ENCODE data around the gene CLSTN2.

CLSTN2 gene

DNA sequence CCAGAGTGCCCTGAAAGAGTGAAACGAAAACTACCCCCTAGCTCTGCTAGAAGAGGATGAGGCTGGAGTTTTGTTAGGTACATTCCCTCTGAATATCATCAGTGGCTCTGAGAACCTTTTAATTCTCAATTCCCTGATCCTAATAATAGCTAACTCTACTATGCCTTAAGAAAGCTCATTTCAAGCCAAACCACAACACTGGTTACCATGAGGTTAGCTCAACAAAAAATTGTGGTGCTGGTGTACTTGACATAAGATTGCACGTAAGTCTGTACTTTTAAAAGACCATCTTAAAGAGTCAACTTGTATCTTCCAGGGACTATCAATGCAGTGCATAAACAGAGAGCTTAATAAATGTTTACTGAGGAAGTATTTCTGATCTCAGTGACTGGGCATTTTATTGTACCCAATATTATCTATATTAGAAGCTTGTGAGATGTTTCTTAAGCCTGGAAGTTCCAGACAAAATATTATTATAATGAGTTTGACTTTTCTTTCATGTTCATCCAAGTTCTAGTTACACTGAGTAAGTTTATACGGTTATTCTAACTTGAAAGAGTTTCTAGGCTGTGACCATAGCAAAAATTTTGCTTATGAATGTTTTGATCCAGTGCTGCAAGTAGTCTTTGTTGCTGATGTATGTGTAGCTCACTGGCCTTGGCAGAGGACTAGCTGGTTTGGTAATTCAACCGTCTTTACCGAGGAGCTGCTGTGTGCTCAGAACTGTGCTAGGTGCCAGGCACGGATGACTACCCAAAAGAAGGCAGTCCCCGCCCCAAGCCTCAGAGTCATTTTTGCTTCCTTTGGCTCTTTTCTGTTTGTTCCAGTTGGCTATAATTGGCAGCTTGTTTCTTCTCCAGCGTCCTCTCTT, 408.5 kb downstream of the CLSTN2 start:
- Histone ChIP-seq H3K4me3 (no peak overlapping the region), H3K9me3 (no peaks in the 10 kb centered on the region), H3K36me3 (no peaks in the 10 kb centered on the region), H3K27me3 (no peaks in the 10 kb centered on the region), H3K27ac (no peak overlapping the region), H3K4me1 (no peaks in the 10 kb centered on the region)
- TF ChIP-seq, protein P1, sequence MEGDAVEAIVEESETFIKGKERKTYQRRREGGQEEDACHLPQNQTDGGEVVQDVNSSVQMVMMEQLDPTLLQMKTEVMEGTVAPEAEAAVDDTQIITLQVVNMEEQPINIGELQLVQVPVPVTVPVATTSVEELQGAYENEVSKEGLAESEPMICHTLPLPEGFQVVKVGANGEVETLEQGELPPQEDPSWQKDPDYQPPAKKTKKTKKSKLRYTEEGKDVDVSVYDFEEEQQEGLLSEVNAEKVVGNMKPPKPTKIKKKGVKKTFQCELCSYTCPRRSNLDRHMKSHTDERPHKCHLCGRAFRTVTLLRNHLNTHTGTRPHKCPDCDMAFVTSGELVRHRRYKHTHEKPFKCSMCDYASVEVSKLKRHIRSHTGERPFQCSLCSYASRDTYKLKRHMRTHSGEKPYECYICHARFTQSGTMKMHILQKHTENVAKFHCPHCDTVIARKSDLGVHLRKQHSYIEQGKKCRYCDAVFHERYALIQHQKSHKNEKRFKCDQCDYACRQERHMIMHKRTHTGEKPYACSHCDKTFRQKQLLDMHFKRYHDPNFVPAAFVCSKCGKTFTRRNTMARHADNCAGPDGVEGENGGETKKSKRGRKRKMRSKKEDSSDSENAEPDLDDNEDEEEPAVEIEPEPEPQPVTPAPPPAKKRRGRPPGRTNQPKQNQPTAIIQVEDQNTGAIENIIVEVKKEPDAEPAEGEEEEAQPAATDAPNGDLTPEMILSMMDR (IDR thresholded peaks at IDR 0.05), result no peak
- no peak for DNase-seq
- intact Hi-C loops (cut with DNase I; ENCODE audit: low total_unique reads), result no loop called here

DNA sequence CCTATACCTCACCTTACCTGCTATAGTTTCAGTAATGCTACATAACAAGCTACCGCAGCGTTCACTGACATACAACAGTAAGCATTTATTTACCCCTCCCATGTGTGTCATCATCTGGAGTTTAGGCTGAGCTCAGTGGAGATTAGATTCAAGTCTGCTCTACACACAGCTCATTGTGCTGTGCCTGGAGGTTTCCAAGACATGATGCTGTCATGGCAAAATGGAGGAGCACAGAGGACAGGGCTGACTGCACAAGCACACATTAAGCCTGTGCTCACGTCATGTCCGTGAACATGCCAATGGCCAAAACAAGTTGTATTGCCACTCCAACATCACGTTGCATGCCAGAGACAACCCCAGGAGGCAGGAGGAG, 409.1 kb downstream of the CLSTN2 start:
- Histone ChIP-seq H3K4me1 (no peaks in the 10 kb centered on the region), H3K36me3 (no peaks in the 10 kb centered on the region), H3K27me3 (no peaks in the 10 kb centered on the region), H3K9me3 (no peaks in the 10 kb centered on the region), H3K4me3 (no peak overlapping the region), H3K27ac (no peak overlapping the region)
- no peak for DNase-seq
- TF ChIP-seq, protein P1 (IDR thresholded peaks at IDR 0.05), result no peak
- intact Hi-C loops (cut with DNase I; ENCODE audit: low total_unique reads), result no loop called here

DNA sequence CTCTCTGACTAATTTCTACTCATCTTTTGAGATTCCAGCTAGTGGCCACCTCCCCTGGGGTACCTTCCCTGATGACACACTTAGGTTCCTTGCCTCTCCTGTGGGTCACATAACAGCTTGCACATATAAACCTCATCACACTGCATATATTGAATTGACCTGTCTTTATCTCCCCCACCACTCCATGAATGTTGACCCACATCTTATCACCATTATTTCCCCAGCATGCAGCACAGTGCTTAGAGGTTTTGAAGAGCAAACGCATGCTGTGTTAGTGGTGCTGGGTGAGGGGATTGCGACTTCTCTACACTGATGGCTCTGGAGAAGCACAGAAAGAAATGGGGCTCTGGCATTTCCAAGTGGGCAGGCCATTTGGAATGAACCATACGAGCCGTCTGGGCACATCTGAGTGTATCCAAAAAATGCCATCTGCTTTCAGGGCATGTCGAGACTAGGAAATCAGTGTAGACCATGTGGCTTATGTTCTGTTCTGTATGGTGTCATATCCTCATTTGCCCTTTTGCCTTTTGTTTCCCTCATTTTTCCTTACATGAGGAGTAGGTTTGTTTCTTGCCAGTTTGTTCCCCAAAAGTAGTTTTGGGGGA, 409.7 kb downstream of the CLSTN2 start:
- no peaks in the 10 kb centered on the region for H3K36me3 ChIP-seq
- H3K9me3 ChIP-seq, result no peaks in the 10 kb centered on the region
- no peak overlapping the region for H3K27ac ChIP-seq
- H3K27me3 ChIP-seq, result no peaks in the 10 kb centered on the region
- TF ChIP-seq, protein P1 (IDR thresholded peaks at IDR 0.05), result no peak
- H3K4me3 ChIP-seq, result no peak overlapping the region
- no peaks in the 10 kb centered on the region for H3K4me1 ChIP-seq
- DNase-seq, result no peak
- intact Hi-C loops (cut with DNase I; ENCODE audit: low total_unique reads), result no loop called here

DNA sequence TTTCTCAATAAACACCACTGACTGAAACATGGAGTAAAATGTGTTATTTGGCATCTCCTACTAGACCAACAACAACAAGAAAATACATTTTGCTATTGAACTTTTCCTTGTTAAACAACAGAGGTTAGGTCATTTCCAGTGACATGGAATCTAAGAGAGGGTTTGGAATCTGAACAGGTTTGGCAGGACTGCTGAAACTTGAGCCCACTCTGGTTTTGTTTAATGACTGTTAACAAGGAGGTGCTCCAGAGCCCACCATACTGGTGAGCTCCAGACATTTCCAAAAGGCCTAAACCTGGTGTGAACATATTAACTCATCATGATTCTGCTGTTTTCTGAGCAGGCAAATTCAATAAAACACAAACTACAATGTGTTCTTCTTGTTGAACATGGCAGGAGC, 412.2 kb downstream of the CLSTN2 start:
- no peak overlapping the region for H3K27ac ChIP-seq
- H3K36me3 ChIP-seq, result no peaks in the 10 kb centered on the region
- intact Hi-C loops (cut with DNase I; ENCODE audit: low total_unique reads), result no loop called here
- no peak for DNase-seq
- H3K4me3 ChIP-seq, result no peak overlapping the region
- H3K27me3 ChIP-seq, result no peaks in the 10 kb centered on the region
- TF ChIP-seq, protein P1 (IDR thresholded peaks at IDR 0.05), result no peak
- no peaks in the 10 kb centered on the region for H3K9me3 ChIP-seq
- no peaks in the 10 kb centered on the region for H3K4me1 ChIP-seq

DNA sequence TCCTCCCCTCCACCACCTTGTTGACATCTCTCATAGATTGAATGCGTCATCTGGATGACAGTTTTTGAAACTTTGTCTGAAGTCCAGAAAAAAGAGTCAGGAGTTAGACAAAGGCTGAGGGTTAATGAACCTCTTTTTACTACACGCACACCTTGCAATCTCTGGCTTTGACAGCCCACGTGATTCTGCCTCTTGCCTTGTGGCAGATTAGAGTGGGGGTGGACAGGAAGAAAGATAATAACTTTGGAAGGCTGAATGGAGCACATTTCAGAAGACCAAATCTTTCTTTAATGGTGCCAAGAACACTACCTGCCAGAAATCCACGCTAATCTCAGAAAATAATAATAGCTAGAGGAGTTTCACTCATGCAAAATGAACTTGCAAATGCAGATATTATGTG, 415.0 kb downstream of the CLSTN2 start:
- no peak overlapping the region for H3K27ac ChIP-seq
- H3K9me3 ChIP-seq, result no peaks in the 10 kb centered on the region
- no peak overlapping the region for H3K4me3 ChIP-seq
- intact Hi-C loops (cut with DNase I; ENCODE audit: low total_unique reads), result no loop called here
- H3K4me1 ChIP-seq, result no peaks in the 10 kb centered on the region
- TF ChIP-seq, protein P1 (IDR thresholded peaks at IDR 0.05), result no peak
- no peaks in the 10 kb centered on the region for H3K27me3 ChIP-seq
- no peak for DNase-seq
- no peaks in the 10 kb centered on the region for H3K36me3 ChIP-seq

Data from tibial artery (tissue), 4 donors.